Fibroblast of peridontal ligament (primary cell): ENCODE measurements around the gene ATP8A2.
A peak's percentile ranks its signal among the peaks of the same experiment; 100 is the strongest.

Experiments
- DNase-seq: peaks from one replicate; pipeline ENCODE4 v3.0.0-alpha.2; 2010; ENCODE audit errors: extremely low read depth

The ATP8A2 gene

DNA sequence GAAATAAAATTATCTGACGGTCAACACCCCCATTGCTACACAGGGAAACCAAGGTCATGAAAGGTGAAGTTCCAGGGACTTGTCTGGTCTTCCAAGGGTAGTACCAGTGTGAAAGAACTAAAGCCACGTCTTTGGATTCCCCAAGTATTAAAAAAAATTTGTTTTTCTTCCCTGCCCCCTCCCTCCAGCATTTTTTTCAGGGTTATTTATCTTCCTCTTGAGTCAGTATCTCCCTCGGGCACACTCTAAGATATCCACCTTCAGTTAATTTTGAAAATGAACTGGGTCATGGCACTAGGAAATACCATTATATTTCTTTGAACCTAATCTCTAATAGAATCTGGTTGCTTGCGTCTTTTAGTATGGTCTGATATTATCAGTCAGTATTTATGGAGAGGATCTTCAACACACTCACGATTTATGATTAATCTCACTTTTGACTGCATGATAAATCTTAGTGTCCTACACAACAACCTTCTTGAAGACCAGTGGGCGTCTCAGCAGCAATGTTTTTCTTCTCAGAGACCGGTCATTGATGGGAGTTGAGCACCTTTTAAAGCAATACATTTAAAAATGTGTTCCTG, 9.1 kb downstream of the ATP8A2 start:
- no peak for DNase-seq

DNA sequence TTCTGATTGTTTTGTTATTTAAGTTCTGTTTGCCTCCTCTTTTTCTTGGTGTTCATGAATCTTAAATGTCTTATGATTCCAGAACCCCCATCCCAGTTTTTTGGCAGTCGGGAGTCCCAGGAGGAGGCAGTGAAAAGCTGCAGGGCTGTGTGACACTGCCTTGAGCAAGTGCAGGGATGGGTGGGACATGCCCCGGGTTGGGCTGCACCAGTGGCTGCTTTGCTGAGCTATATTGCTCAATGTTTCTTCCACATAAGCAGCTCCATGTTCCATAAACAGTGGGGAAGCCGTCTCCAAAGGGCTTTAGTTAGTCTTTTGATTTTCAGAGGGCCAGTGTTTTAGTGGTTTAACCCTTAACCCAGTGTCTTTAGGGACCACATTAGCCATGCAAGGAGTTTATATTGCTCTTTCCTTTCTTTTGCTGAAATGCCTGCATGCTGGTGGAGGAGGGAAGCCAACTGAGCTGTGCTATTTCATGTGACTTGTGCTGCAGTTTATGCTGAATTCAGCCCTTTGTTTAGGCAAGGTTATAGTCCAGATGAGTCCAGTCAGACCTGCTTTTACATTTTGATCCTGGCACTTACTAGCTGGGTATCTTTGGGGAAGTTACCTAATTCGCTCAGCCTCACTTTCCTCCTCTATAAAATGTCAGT, 13.1 kb downstream of the ATP8A2 start:
- peak; percentile 25 for DNase-seq

DNA sequence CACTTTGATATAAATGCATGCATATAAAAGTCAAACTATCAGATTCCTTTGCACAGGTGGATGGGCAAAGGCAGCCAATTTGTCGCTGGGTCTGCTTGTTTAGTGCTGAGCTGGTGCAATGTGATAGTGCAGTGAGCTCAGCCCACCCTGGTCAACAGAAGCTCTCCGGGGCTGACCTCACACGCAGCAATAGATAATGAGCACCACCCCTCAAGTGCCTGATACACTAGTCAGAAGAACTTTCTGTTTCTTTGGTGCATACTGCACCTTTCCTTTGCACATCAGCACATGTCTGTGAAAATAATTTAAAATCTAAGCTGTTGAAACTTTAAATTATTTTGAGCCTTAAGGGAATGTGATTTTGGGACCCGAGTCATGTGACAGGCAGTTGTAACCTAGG, 20.2 kb downstream of the ATP8A2 start:
- no peak for DNase-seq

DNA sequence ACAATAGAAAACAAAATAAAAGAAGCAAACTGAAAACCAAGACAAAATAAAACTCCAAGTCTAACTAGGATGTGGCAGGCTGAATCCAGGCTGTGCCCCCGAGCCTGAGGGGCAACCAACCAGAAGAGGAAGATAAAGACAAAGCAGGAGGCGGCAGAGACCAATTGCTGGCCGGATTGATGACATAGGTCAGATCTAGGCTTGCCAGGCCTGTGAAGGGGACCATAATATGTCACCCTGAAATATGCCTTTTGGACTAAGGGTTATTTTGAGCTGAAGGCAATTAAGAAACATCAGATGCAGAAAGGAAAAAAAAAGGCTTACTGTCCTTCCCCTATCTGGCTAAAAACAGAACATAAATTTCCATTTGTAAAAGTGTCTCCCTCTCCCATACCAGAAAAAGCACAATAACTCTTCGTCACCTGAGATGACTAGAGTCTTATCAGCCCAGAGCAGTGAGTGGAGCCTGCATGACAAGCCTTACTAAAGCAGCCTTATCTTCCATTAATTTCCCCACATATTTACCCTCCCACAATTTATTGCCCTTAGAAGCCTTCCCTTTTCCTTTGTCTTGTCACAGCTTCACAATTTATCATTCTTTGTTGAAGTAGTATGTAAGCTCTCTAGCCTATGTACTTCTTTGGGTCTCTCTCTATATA, 22.8 kb downstream of the ATP8A2 start:
- no peak for DNase-seq

DNA sequence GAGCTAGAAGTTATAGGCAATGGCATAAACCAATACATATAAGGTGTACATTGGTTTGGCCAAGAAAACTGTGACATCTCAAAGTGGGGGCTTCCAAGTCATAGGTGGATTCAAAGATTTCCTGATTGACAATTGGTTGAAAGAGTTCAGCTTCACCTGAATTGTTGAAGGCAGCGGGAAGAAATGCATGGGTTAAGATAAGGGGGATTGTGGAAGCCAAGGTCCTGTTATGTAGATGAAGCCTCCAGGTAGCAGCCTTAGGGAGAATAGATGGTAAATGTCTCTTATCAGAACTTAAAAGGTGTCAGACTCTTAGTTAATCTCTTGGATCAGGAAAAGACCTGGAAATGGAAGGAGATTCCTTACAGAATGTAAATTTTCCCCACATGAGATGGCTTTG, 26.0 kb downstream of the ATP8A2 start:
- no peak for DNase-seq

DNA sequence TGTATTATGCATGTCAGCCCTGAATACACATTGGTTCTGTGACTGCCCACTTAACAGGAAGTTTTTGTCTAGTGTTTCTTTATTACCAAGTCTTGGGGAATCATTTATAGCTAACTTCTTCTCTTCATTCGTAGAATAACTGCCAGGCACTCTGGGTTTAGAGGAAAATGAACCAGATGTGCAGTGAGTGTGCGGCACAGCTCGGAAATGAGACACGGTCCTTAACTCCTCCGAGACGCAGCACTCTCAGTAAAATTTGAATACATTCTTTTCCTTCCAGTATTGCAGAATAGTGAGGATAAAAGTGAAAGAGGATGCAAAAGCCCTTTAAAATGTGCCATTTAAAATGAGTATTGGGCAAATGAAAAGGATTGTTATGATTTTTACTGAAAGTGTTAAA, 29.2 kb downstream of the ATP8A2 start:
- peak; percentile 5 for DNase-seq

DNA sequence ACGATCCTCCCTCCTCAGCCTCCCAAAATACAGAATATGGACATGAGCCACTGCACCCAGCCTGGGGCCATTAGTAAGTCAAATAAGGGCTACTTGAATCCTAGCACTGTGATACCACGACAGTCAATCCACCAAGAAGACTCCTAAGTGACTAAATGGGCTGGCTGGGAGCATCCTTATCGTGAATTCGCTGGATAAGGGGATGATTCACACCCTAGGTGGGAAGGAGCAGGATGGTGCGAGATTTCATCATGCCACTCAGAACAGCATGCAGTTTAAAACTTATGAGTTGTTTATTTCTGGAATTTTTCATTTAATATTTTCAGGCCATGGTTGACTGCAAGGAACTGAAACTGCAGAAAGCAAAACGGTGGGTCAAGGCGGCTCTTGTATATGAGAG, 30.2 kb downstream of the ATP8A2 start:
- DNase-seq, result no peak

DNA sequence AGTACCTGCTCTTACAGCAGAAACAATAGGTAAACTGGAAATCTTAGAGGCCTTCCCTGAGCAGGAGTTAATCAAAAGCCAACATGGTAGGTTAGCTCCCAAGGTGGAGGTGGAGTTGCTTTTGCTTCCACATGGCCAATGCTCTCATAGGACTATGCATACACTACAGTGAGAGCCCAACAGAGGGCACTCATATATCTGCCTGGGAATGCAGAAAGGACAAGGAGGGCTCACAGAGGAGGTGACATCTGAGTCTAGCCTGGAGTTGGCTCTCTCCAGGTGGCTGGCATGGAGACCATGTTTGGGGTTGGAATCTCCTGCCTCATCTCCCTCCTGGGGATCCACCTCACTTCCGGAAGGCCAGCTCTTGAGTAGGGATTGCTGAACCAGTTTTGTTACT, 34.6 kb downstream of the ATP8A2 start:
- DNase-seq, result no peak

DNA sequence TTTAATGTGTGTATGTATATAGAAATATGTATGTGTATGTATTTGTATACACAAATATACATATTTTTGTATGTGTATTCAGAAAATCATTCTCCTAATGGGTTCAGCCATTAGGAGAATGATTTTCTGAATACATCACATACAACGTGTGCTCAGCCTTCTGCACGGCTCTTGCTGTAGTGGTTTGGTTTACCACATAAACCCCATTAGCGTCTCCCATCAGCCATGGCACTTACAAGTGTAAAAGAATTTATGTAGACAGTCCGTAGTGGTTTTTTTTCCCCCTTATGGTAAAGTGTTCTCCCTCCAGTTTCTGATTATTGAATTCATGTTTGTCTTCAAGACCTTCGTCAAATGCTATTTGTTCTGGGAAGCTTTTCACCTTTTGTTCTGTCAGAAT, 38.2 kb downstream of the ATP8A2 start:
- no peak for DNase-seq

DNA sequence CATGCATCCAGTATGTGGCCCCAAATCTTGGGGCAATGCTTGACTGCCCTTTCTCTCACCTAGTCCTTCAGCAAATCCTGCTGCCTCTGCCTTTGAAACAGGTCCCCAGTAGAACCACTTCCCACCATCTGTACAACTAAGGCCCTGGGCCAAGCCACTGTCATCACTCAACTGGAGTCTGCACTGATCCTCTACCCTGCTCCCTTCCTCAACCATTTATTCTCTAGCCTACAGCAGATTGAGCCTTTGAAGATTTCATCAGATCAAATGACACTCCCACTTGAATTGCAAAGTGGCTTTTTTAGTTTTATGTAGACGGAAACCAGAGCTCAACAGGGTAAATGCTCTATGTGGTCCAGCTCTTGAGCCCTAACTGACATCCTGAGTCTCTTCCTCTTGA, 43.5 kb downstream of the ATP8A2 start:
- no peak for DNase-seq

DNA sequence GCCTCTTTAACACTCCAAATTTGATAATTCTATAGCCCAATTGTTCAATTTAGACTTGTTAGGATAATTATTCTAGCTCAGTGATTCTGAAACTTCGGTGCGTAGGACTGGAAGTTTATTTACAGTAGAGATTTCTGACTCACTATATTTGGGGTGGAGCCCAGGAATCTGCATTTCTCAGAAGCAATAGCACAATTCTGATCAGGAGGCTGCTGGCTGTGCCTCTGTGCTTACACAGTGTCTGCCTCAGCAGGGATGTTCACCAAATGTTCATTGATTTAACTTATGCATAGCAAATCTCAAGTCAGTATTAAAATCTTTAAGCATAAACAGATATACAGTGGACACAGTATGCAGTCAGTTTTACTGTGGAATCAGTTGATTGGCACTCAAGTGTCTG, 45.8 kb downstream of the ATP8A2 start:
- no peak for DNase-seq

DNA sequence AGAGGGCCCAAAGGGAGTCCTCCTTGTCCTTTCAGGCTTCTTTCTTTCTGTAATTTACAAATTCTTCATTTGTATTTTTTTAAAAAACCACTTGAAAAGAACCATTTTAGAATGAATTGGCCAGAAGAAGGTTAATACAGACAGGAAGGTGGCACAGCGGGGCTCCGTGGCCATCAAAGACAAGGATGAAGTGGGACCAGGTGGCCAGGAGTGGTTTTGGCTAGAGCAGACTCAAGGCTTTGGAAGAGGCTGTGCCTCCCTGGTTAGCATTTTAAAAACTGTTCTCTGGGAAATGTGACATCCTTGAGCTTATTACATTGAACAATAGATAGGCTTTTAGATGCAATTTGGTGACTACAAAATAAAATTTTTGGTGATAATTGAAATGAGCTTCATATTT, 48.4 kb downstream of the ATP8A2 start:
- no peak for DNase-seq

DNA sequence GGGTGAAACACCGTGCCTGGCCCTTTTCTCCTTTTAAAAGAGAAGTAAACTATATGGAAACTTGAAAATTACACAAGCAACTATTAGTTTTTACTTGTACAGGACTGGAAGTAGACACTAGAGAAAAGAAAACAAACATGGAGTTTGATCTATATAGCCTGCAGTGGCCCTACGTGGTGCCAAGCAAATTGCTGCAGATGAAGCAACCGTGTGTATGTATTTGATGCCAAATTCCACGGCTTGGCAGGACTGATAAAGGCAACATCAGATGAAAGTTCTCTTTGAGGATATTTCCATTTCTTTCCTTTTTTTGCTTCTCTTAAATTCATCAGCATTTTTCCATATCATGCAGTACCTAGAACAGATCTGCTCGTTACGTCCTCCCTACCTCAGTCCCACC, 49.8 kb downstream of the ATP8A2 start:
- DNase-seq, result no peak

DNA sequence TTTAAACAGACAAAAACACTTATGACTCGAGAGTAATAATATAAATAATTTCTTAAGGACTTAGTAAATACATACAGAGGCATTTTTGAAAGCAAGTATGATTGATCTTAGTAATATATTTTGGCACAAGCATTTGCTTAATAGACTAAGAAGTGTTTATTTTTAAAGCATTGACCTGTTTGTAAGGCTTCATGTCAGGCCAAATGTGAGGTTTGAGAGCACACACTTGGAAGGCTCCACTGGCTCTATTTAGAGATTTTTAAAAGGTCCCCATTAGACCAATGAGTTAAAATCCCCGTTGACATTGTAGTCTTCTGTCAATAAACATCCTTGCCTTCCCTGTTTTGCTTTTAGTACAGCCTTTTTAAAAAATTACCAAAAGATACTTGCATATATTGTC, 50.4 kb downstream of the ATP8A2 start:
- DNase-seq, result no peak

DNA sequence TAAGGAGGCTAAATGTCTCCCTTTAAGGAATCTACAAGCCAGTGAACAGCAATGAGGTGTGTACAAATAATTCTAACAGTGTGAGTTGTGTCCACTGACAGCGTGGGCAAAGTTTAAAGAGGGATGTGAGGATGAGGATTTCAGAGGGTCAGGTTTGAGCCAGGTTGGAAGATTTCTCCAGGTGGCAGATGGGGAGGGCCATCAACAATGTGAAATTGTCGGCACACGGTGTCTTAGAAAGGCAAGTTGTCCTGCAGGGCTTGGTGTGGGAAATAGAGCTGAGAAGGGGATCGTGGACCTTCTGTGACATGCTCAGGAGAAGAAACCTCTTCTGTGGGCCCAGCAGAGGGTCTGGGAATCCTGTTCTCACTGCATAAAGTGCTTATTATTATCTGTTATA, 52.1 kb downstream of the ATP8A2 start:
- no peak for DNase-seq

DNA sequence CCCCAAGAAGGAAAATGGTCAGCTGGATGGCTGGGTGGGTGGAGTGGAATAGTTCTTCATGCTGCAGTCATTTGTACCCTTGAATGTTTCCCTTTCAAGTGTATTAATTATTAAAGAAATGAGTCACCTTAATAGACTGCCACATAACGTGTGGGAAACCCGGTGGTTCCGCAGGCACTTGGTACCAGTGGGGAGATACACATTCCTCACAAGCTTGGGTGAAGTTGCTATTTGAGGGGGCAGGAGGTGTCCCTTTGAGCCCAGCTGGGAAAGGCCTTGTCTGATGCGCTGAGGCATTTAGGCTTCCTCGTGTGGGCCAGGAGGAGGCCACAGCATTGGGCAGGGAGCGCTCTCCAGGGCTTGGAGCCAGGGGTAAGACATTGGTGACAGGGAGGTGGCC, 57.7 kb downstream of the ATP8A2 start:
- DNase-seq, result no peak

DNA sequence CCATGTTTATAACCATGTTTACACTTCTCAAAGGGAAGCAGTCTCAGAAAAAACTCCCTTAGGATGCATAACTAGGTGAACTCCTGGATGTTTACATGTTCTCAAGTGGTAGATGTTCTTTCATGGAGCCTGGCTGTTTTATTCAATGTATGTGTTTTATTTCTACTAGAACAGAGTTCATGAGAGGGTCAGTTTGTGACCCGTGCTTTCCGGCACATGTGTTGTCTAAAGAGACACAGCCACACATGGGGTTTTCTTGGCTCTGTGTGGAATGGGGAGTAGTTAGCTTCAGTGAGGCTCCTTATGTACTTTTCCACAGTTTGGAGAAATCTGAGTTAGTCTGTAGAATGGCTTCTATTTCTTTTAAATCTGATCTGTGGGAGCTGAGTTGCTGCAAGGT, 60.9 kb downstream of the ATP8A2 start:
- DNase-seq, result no peak

DNA sequence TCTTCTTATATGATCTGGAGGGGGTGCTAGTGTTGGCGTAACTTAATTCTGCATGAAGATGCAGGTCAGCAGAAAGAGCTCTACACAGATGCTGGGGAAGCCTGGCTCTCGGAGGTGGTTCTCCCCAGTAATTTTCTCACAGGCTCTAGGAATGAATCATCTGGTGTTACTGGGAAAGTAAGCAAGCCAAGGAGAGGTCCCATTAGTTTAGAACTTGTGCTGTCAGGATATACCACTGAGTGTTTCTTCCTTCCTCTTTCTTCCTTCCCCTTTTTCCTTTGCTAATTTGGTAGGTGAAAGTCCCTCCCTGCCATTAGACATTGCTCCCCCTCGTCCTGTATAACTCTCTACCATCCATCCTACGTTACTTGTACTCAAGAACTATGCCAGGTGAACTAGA, 68.3 kb downstream of the ATP8A2 start:
- no peak for DNase-seq

DNA sequence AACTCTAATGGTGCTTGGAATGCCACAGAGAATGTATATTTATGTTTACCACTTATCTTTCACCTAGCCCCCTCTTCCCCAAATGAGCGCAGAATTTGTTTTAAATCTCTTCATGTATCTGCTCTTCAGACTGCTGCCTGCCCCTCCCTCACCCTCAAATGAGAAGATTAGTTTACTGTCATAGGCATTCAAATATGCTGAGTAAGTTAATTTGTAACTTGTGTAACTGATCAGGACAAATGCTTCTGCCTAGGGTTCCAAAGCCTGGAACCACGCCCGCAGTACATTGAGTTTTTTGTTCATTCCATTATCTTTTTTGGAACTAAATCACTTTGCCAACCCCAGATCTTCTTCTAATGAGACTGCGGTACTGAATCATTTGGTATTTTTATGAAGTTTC, 74.5 kb downstream of the ATP8A2 start:
- DNase-seq, result no peak

DNA sequence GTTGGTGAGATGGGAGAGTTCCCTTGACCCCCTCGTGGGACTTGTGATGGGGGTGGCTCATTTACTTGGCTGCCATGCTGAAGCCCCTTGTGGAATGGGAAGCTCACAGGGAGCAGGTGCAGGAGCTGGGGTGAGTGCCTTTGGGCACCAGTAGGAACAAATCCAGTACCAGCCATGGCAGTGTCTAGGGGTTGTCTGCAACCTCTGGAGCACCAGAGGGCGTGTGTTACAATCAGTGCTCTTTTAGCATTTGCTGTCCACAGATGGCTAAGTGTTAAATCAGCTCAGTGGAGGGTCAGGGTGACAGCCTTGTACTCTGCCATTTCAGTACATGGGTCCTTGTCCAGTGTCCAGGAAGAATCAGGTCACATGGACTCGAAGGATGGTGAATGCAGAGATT, 75.6 kb downstream of the ATP8A2 start:
- DNase-seq, result no peak

DNA sequence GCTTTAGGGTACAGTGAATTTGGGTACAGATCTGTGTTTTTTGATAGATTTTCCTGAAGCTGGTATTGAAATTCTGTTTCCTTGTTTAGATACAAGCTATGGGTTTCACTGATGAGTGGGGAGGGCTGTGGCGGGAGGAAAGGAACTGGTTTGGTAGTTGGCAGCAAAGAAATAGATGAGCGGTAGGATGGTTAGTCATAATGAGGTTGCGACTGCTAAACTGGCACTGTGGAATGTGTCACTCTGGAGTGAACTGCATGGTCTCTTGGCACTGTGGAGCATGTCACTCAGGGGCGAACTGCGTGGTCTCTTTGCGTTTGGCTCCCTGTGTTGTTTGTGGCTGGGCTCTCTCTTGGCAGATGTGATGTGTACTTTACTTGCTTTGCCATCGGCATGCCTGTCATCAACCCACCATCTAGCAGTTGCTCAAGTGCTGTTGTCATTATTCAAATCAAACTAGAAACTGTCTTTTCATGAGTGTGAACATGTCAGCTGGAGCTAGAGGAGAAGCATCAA, 82.1 kb downstream of the ATP8A2 start:
- DNase-seq, result no peak

DNA sequence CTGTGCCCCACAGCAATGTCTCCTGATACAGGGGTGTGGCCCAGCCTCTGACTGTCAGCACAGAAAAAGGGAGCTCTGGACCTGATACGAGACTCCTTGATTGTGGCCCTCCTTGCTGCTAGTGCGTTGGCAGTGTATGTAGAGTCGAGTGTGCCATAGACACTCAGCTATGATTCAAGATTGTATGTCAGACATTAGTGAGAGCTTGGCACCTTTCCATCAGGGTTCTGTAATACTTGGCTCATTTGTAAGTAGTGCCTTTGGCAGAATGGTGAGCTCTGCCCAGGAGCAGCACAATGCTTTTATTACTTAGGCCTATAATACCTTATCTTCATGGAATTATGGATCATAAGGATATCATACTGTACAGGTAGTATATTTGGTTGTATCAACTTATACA, 83.4 kb downstream of the ATP8A2 start:
- DNase-seq, result no peak

DNA sequence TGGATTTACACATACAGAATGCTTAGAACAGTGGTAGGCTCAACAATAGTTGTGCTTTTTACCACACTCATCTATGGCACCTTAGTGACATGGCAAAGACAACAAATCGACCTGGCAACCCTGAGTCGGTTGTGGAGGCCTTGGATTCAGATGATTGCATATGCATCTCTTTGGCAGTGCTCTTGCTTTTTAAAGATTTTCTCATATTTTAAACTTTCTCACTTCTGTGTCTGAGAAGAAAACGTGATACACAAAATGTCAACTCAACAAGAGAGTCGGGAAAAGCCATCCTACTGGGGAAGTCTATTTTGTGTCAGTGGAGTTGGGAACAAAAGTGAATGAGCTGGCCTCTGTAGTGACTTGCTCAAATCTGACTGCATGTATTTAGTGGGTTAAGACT, 85.8 kb downstream of the ATP8A2 start:
- DNase-seq, result no peak
